Lower lobe of right lung (tissue), 2 donors: Measurements from ENCODE around the gene SLC1A2. TPM values are rescaled to one million over a fixed set of nuclear protein-coding genes. Genes with fewer than 3 reads are reported as not detected.

ENCODE experiments used
- ATAC-seq, 2 donors: fragments of 200-7000 bp; cut with Tn5 transposase; one replicate each; pipeline ENCODE4 v1.9.1; 2020 to 2022; ENCODE audit warnings: mild to moderate bottlenecking in 2 of 2, moderate library complexity in 2 of 2
- DNase-seq: peaks from one replicate; pipeline ENCODE4 v3.0.0-alpha.2; 2020
- H3K27ac ChIP-seq: fragments of 200-600 bp; one replicate; pipeline ENCODE4 v1.8.0; 2022
- H3K27me3 ChIP-seq: fragments of 200-600 bp; one replicate; pipeline ENCODE4 v1.8.0; 2022; ENCODE audit warnings: low read depth
- H3K36me3 ChIP-seq: fragments of 200-600 bp; one replicate; pipeline ENCODE4 v1.8.0; 2022; ENCODE audit warnings: mild to moderate bottlenecking
- H3K4me1 ChIP-seq: fragments of 200-600 bp; one replicate; pipeline ENCODE4 v1.8.0; 2022
- H3K4me3 ChIP-seq: fragments of 200-600 bp; one replicate; pipeline ENCODE4 v1.8.0; 2022; ENCODE audit warnings: mild to moderate bottlenecking
- H3K9me3 ChIP-seq: fragments of 200-600 bp; one replicate; pipeline ENCODE4 v1.8.0; 2022
- intact Hi-C: fragments of 100-400 bp; cut with DNase I; formaldehyde crosslinking; loops from one replicate; pipeline ENCODE4 v1.11.0; 2022
- total RNA-seq: library from RNA; stranded (reverse); fragmentation: NEBNext Ultra II Directional; extraction: Animal tissue kit (Norgen Biotek cat#: 25700); gene quantifications from one replicate; pipeline ENCODE4 v1.2.1, GENCODE V29; 2021
- TF ChIP-seq, protein P1 (sequence below): fragments of 200-600 bp; IDR thresholded peaks from one replicate; pipeline ENCODE4 v1.8.0; 2022; ENCODE audit warnings: antibody characterized with exemption, mild to moderate bottlenecking
- donor health status: DM: no; HTN: yes; CAD: no; lungs with severe emphysema.

Gene SLC1A2
- total RNA-seq, 1 donor from 2014 or later: 3.4 TPM

DNA sequence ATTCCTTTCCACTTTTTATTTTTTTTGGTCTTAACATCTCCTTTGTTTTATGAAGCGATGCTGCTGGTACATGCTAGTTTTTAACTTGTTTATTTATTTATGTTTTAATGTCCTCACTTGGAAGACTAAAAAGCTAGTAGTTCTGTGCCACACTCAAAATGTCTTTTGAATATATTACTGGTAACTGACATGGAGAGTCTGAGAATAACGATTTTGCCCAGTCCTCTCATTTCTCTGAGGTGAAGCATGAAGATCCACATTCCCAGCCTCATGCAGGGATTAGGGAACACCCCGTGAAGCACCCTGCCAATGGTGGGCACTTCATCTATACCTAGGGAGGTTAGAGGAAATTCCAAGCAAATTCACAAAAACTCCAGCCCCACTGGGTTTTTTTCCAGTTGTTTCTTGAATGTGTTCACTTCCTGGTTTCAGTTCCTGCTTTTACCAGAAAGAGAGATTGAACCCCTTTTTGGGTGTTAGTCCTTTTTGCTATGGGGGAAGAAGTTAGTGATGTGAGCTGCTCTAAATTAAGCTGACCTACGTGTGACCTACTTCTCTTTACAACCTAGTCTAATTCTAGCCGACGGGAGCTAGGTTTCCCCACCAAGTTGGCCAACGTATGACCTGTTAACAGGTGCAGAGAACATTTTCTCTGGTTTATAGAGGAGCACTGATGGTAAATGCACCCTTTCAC is 106.1 kb downstream of the SLC1A2 start:
- Histone ChIP-seq H3K4me1 (peaks cover 5% of the 10 kb centered on the region), H3K27me3 (no peaks in the 10 kb centered on the region), H3K9me3 (no peaks in the 10 kb centered on the region), H3K27ac (no peak overlapping the region), H3K36me3 (no peaks in the 10 kb centered on the region), H3K4me3 (no peak overlapping the region)
- ATAC-seq: peak; percentile 34 to 62
- TF ChIP-seq, protein P1, sequence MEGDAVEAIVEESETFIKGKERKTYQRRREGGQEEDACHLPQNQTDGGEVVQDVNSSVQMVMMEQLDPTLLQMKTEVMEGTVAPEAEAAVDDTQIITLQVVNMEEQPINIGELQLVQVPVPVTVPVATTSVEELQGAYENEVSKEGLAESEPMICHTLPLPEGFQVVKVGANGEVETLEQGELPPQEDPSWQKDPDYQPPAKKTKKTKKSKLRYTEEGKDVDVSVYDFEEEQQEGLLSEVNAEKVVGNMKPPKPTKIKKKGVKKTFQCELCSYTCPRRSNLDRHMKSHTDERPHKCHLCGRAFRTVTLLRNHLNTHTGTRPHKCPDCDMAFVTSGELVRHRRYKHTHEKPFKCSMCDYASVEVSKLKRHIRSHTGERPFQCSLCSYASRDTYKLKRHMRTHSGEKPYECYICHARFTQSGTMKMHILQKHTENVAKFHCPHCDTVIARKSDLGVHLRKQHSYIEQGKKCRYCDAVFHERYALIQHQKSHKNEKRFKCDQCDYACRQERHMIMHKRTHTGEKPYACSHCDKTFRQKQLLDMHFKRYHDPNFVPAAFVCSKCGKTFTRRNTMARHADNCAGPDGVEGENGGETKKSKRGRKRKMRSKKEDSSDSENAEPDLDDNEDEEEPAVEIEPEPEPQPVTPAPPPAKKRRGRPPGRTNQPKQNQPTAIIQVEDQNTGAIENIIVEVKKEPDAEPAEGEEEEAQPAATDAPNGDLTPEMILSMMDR: no peak
- intact Hi-C loops: no loop called here
- no peak for DNase-seq

DNA sequence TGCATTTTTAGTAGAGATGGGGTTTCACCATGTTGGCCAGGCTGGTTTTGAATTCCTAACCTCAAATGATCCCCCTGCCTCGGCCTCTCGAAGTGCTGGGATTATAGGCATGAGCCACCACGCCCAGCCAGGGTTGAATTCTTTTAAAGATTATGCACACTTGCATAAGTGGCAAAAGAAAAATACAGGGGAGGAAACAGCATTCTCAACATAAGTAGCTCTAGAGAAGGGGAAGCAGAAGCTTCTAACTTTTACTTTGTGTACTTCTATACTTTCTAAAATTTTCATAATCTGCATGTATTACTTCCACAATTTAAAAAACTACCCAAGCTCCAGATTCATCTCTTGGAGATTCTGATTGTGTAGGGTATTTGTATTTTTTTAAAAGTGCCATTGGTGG is 108.0 kb downstream of the SLC1A2 start:
- Histone ChIP-seq H3K4me1 (peaks cover 5% of the 10 kb centered on the region), H3K36me3 (no peaks in the 10 kb centered on the region), H3K27ac (peak overlapping the region; percentile 38), H3K4me3 (no peak overlapping the region), H3K9me3 (no peaks in the 10 kb centered on the region), H3K27me3 (no peaks in the 10 kb centered on the region)
- TF ChIP-seq, protein P1: no peak
- DNase-seq (no peak), ATAC-seq (no peak)
- intact Hi-C loops: no loop called here

DNA sequence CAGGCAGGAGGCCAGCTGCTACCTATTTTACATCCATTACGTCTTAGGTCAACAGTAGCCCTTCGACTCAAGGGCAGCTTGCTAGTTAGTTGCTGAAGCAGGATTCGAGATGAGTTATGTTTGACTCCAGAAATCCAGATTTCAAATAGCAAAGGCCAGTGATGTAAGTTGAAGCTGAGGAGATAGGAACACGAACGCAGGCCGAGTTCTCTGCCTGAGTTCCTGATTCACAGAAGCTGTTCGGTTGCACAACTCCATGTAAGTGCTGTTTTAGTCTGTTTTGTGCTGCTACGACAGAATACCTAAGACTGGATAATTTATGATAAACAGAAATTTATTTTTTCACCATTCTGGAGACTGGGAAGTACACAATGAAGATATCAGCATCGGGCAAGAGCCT is 111.2 kb downstream of the SLC1A2 start:
- peak; percentile 67 for DNase-seq
- peaks cover 33% of the 10 kb centered on the region for H3K4me1 ChIP-seq
- ATAC-seq: no peak
- intact Hi-C loops: no loop called here
- no peaks in the 10 kb centered on the region for H3K27me3 ChIP-seq
- H3K27ac ChIP-seq: peak overlapping the region; percentile 4
- TF ChIP-seq, protein P1: no peak
- no peaks in the 10 kb centered on the region for H3K9me3 ChIP-seq
- no peaks in the 10 kb centered on the region for H3K36me3 ChIP-seq
- no peak overlapping the region for H3K4me3 ChIP-seq

DNA sequence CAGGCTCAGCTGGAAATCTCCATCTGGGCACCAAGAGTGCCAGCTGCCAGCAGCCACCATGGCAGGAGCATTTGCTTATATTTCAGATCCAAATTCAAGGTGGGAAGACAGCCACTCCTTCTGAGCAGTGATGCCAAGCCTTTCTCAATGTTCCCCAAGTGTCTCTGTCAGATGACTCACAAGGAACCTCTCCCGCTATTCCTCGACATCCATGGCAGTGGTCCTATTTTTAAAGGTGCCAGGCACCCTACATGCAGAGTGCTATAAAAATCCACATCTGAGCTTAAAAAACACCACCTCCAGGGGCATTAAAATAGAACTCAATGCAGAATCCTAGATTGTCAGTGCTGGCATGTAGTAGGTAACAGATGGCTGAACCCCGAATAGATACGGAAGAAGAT is 112.1 kb downstream of the SLC1A2 start:
- intact Hi-C loops: no loop called here
- TF ChIP-seq, protein P1: no peak
- Histone ChIP-seq H3K9me3 (no peaks in the 10 kb centered on the region), H3K27ac (no peak overlapping the region), H3K4me3 (no peak overlapping the region), H3K36me3 (no peaks in the 10 kb centered on the region), H3K27me3 (no peaks in the 10 kb centered on the region), H3K4me1 (peaks cover 42% of the 10 kb centered on the region)
- DNase-seq (no peak), ATAC-seq (no peak)

DNA sequence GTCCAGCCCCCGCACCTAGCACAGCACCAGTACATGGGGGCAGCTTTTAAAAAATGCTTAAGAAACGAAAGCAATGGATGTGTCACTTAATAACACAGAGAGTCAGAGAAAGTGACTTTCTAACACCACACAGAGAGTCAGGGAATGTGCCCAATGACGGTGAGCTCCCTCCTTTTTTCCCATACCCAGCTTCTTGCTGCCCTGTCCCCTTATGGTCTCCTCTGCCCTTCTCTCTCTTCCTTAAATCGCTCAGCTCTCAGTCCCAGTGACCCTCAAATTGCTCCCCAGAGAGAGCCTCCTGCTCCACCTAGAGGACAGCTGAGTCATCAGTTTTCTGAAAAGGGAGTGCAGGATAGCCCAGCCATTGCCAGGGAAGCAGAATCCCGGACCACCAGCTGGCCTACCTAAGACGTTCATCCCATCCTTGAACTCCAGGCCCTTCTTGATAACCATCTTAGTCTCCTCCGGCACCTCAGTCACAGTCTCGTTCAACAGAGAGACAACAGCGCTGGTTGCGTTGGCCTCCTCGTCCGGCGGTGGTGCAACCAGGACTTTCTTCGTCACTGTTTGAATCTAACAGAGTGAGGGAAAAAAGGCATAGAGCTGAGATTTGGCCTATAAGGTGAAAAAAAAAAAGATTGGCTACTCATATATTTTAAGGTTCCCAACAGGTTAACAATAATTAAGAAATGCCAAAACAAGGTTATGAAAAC is 113.5 kb downstream of the SLC1A2 start:
- Histone ChIP-seq H3K27me3 (no peaks in the 10 kb centered on the region), H3K4me1 (peaks cover 42% of the 10 kb centered on the region), H3K36me3 (no peaks in the 10 kb centered on the region), H3K4me3 (no peak overlapping the region), H3K27ac (peak overlapping the region; percentile 57), H3K9me3 (no peaks in the 10 kb centered on the region)
- DNase-seq: no peak
- intact Hi-C loops: no loop called here
- ATAC-seq: peak; percentile 40 to 57
- TF ChIP-seq, protein P1: peak; percentile 36
